GM12872 (cell line): Measurements from ENCODE around the gene SF1.

Experiments used
- TF ChIP-seq, protein P1 (sequence below): IDR thresholded peaks from 3 replicates; pipeline ENCODE4 v1.5.1; 2011; ENCODE audit warnings: low read depth, mild to moderate bottlenecking, low read length, moderate library complexity; ENCODE audit not compliant: insufficient read depth

SF1 gene

DNA sequence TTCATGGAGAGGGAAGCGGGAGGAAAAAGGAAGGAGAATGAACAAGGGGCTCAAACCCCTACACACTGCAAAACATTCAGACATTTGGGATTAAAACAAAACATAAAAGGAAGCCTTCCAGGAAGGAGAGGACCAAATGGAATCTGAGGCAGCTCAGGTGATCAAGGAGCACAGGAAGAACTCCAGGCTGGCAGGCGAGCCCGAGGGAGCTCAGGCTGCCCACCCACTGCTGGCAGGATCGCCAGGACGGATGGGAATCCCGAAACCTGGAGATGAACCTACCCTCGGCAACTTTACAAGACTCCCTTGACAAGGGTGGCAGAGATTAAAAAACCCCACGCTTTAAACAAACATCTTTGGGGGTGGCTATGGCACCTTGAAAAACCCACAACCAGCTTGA, 13.6 kb downstream of the SF1 start:
- TF ChIP-seq, protein P1, sequence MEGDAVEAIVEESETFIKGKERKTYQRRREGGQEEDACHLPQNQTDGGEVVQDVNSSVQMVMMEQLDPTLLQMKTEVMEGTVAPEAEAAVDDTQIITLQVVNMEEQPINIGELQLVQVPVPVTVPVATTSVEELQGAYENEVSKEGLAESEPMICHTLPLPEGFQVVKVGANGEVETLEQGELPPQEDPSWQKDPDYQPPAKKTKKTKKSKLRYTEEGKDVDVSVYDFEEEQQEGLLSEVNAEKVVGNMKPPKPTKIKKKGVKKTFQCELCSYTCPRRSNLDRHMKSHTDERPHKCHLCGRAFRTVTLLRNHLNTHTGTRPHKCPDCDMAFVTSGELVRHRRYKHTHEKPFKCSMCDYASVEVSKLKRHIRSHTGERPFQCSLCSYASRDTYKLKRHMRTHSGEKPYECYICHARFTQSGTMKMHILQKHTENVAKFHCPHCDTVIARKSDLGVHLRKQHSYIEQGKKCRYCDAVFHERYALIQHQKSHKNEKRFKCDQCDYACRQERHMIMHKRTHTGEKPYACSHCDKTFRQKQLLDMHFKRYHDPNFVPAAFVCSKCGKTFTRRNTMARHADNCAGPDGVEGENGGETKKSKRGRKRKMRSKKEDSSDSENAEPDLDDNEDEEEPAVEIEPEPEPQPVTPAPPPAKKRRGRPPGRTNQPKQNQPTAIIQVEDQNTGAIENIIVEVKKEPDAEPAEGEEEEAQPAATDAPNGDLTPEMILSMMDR: no peak

DNA sequence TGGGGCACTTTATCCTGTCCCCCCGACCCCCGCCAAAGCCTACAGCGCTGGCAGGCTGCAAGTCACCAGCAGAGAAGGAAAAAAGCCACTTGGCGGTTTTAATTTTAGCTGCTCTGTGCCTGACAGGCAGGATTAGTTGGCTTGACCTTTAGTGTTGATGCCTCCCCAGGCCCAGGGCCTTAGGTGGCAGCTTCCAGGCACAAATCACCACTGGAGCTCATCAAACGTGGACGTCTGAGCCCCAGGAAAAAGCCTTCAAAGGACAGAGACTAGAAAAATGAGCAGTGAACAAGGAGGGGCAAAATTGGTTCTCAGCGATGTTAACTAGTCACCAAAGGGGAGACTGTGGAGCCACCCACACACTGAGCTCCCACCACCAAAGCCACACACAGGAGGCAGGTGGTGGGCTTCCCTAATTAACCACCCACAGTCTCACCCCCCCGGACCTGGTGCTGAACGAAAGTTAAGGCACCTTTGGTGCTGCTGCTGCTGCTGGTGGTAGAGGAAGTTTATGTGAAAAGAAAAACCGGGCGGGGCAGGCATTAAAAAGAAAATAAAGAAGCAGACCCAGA, 14.2 kb downstream of the SF1 start:
- TF ChIP-seq, protein P1: no peak

DNA sequence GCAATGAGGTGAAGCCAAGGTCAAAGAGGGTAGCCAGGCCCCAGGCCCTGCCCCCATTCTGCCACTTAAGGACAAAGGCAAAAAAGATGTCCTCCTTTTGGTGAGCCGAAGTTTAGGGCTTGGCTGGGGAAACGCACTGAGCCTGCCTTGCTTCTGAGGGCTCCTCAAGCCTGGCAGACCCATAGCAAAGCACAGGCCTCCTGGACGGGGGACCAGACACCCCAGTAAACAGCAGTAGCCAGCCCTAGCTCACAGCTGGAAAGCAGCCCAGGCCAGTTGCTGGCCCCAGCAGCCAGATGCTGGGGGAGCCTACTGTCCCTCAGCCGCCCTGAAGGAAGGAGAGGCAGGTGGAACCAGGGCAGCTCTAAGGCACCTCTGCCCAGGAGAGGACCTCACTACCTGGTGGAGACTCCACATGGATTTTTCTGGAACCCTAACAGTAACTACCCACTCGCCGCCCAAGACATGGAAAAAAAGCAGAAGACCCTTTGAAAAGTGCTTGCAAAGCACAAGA, 14.8 kb downstream of the SF1 start:
- TF ChIP-seq, protein P1: no peak

DNA sequence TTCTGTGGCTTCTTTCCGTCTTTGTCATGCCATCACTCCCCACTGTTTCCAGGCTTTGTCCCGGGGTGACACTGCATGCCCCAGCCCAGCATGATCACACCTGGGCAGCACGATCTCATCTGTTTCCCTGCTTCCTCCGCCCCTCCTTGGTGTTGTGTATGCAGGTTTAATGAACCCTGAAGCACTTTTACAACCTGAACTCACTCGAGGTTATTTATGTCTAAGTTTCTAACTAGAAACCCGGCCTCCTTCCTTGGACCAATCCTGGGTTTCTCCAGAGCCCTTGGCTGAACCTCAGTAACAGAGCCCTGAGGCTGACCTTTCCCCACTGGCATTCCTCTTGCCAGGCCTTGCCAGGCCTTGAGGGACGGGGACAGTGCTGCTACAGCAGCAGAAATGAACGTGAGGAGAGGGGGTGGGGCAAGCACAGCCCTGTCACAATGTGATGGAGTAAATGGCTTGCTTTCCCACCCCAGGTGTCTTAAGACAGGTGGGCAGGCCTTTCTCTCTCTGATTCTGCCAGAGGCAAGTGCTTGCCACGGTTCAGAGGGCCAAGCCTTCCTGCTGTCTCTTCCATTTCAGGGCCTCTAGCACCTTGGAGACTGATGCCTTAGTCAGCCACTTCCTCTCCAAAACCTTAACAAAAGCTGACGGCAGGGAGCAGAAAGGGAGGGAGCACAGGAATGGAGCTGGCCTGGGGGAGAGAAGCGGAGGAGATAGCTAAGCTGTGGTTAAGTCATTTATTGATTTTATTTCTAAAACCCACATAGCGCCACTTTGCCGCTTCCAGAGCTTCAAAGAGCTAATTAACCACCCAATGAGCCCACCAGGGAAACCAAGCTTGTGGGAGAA, 15.4 kb downstream of the SF1 start:
- TF ChIP-seq, protein P1: no peak

DNA sequence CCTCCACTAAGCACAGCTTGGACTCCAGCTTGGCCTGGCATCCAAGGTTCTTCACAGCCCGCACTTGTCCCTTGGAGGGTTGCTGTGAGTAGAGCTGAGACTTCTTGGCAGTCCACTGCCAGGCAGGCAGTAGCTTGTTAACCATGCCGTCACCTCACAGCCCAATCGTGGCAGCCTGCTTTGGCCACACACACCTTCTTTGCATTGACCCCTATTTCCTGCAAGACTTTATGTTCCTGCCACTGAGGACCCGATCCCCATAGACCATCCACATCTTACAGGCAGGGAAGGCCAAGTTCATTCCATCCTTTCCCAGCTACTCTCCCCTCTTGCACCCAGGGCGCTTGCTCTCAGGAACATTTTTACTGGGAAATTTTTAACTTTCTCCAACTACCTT, 16.1 kb downstream of the SF1 start:
- TF ChIP-seq, protein P1: no peak

DNA sequence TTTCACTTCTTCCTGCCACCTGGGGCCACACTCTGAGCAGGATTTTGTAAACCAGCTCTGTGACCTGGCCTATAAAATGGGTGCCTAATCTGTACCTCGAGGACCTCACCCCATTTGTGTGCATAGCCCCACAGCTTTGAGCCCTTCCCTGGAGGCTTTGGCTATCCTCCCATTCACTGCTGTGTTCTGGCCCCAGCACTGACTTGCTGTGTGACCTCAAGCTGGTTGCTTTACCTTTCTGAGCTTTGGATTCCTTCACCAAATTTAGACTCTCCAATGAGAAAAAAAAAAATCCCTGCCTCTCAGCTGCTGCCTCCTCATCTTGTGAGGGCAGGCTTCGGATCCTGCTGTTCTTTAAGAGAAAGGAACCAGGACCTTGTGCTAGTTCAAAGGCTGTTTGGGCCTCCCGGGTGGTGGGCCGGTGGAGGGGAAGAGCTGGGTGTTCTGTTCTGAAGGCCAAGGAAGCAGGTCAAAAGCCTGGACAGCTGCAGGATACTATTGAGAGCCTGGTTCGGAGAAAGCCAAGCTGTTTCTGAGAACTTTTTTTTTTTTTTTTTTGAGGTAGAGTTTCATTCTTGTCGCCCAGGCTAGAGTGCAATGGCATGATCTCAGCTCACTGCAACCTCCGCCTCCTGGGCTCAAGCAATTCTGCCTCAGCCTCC, 17.5 kb downstream of the SF1 start:
- TF ChIP-seq, protein P1: no peak

DNA sequence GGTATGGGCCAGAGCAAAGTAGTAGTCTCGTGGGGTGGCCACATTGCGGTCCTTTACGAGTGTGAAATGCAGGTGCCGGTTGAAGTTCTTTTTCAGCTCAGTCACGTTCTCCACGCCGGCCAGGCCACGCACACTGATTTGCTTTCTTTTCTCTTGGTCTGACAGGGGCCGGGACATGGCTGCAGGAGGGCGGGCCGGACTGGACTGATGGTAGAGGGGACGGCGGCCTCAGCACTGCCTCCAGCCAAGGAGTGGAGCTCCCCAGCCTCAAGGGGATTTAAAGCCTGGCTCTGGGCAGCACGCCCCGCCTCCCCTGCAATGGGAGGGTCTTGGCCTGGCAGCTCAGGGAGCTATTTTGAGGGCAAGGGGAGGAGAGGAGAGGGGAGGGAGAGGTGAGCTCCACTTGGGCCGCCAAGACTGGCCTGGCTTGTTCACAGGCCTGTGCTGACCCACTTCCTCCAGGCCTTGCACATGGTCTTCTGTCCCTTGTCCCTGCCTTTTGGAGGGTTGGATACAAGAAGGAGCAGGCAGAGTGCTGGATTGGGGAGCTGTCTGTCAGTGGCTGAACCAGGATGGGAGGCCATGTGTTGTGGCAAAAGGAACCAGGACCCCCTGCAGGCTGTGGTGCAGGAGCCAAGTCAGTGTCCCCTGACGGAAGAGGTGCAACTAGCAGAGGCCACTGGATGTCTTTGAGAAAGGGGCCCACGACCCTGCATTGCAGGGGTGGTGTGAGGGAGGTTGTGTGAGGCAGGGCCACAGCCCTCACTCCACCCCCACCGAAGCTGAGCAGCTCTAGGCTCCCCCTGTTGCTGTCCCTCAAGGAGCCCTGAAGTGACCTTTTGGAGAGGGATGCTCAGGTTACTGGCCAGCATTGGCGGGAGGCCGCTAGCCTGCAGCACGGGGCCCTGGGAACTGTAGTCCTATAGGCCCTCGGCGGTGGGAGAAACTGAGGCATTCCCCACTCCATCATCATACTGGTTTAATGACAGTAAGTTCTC, 18.3 kb downstream of the SF1 start, which contains the start of gene PYGM:
Gene PYGM (minus strand): TSS at position 253 of the 998 bp plus-strand sequence. CDS start 76 bp downstream, at position 177.
- TF ChIP-seq, protein P1: no peak
